Effector CD8-positive, alpha-beta T cell (primary cell): ENCODE results near the gene MFSD6.
"Not testable (repeated sequence)": the region's sequence is repeated elsewhere in the genome, so short reads cannot be mapped to it uniquely, and the experiment has no call there.

Experiments used
- DNase-seq: peaks from one replicate; lab custom pipeline; 2025; lab: John Stamatoyannopoulos, UW

Gene MFSD6

GRCh38 chr2:190501231-190501630, 93.1 kb downstream of the MFSD6 start:
- no peak for DNase-seq

GRCh38 chr2:190501702-190502407, 93.7 kb downstream of the MFSD6 start:
- DNase-seq: no peak

DNA sequence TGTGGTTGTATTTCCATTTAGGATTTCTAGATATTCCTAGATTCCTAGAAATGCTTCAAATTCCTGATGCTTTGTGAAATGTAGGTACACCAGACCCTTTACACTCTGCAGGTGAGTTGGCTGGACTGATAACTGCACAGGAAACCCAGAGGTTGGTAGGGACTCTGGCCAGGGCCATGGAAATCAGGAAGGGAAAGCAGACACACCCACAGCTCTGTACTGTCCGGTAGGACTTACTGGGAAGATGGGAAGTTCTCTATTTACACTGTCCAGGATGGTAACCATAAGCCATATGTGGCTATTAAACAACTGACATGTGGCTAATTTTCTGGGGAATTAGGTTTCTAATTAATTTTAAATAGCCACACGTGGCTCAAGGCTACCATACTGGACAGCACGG, 94.9 kb downstream of the MFSD6 start:
- DNase-seq: no peak

GRCh38 chr2:190504912-190505311, 96.8 kb downstream of the MFSD6 start:
- DNase-seq: no peak

- no peak for DNase-seq
Observed at GRCh38 chr2:190505696-190506095, 97.5 kb downstream of the MFSD6 start.

- no peak for DNase-seq
Observed at GRCh38 chr2:190506666-190507065, 98.5 kb downstream of the MFSD6 start.

DNA sequence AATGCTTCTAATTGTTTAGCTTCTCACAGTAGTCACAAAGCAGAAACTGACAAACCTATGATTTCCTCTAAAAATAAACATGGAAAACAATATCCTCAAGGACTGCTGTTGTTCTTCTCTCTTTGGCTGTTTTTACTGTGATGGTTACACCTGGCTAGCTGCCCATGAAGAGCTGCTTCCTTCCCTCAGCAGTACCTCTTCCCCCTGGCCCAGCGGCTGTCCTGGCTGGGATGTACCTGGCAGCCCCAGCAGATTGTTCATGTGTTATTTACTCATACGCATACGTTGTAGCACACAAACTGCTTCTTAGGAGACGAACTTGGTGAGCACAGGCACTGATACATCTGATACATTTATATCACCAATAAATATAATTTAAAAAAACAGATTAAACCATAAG, 99.0 kb downstream of the MFSD6 start:
- no peak for DNase-seq

DNA sequence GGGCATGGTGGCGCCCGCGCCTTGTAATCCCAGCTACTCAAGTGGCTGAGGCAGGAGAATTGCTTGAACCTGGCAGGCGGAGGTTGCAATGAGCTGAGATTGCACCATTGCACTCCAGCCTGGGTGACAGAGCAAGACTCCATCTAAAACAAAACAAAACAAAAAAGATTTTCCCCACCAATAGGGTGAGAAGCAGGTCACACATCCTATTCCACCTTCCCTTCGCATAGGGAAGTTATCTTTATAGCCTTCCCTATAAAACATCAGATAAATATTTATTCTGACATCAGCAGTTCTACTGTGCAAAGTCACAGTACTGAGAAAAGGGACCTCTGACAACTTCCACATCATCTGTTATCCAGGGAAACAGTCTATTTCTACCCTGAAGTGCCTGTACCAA, 101.7 kb downstream of the MFSD6 start:
- DNase-seq: not testable (repeated sequence)

GRCh38 chr2:190511104-190511503, 102.9 kb downstream of the MFSD6 start:
- no peak for DNase-seq

DNA sequence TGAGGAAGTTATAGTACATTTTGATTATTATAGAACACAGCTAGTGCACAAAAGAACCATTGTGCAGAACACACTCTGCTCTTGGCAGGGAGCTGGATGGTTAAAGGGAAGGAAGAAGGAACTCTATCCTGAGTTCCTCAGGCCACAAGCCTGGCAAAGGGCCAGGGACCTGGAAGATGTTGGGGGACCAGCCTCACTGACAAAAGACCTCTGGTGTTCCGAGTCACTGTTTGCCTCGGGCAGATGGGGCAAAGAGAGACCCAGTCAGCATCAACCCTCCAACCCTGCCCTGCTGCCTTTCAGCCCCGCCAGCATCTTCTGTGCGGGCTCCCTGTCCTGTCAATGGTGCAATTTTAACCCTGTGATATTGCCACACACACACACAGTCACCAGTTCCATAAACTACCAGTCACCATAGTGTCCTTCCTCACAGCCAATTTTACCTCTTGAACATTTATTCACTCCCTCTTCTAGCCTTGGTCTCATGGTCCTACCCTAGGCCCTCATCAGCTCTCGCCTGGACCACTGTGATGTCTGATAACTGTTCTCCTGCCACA, 104.5 kb downstream of the MFSD6 start:
- DNase-seq: no peak

GRCh38 chr2:190513877-190514276, 105.7 kb downstream of the MFSD6 start:
- DNase-seq: no peak

GRCh38 chr2:190514676-190515075, 106.5 kb downstream of the MFSD6 start:
- DNase-seq: no peak

DNA sequence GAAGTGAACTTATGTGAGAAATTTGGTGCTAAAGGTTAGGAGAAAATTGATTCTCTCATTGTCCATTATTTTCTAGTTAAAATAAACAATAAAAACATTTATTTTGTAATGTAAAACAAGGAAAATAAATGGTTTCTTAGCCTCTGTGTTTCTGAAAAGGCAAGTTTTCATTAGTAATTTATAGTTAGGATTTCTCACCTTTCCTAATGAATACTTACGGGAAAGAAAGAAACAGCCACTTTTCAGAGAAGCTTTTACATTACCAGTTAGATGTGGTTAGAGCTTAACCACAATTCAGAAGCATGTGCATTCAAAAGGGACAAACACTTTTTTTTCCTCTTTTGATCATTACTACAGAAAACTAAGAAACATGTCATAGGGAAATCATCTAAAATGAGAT, 107.5 kb downstream of the MFSD6 start:
- no peak for DNase-seq

DNA sequence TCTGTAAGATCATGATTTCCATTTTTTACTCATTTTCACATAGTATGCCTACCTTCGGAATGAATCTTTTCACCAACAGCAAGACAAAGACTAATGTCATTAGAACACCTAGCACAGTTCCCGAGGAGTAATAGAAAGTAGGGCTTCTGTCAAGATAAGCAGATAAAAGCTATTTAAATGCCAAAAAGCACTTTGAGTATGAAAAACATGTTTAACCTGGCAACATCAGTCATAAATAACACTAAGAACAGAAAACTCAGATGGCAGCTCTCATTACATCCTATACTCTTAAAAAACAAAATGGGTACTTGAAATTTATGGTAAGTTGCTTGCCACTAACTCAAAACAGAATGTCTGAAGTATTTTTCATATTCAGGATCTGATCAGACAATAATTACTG, 109.3 kb downstream of the MFSD6 start:
- DNase-seq: no peak

DNA sequence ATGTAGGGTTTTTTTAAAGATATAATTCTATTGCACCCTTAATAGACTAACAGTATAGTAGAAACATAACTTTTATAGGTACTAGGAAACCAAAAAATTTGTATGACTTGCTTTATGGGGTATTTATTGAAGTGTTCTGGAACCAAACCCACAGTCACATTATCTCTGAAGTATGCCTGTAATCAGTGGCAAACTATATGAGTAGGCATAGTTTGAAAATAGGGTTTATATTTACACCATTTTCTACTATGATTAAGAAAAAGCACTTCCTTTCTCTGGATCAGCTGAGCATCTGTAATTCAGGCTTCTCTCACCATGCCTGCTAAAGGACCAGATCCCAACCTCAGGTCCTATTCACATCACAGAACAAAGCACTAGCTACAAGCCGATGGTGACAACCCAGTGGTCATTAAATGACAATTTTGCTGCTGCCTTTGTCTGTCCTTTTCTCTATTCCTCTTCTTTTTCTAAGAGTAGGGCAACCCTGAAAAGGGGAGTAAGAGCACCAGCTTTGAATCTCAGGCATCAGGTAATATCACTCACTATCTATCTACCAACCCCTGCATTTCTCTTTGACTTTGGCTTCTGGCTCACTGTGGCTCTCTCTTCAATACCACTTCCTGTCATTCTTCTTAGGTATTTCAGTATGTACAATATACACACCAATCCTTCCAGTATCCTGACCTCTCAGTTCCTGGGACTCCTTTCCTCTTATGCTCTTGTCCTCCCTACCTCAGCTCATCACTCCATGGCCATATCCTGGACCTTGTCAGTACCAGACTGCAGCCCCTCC, 112.0 kb downstream of the MFSD6 start:
- no peak for DNase-seq

- no peak for DNase-seq
Observed at GRCh38 chr2:190524928-190525327, 116.8 kb downstream of the MFSD6 start.

DNA sequence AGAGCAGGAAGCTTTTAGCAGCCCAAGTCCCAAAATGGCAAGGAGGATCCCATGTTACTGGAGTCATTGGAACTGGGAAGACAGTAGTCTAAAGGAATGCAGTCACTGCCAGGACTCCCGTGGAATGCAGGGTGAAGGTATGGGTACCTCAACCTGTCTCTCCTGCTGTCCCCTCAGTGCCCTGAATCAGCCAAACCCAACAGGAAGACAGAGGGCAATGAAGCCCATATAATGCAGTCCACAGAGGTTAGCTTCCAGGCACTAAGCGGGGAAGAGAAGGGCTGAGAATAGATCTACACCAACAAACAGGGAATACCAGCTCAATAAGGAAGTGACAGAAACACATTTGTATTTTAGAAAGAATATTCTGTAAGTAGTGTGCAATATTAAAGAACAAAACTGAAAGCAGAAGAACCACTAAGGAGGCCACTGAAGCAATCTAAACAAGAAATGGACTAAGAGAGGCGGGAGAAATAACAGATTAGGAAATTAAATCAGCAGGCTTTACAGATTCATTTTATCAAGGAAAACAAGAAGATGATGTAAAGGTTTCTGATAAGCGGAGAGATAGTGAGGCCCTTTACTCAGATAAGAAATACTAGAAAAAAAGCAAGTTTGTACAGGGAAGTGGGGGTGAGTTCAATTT, 118.1 kb downstream of the MFSD6 start:
- DNase-seq: no peak

DNA sequence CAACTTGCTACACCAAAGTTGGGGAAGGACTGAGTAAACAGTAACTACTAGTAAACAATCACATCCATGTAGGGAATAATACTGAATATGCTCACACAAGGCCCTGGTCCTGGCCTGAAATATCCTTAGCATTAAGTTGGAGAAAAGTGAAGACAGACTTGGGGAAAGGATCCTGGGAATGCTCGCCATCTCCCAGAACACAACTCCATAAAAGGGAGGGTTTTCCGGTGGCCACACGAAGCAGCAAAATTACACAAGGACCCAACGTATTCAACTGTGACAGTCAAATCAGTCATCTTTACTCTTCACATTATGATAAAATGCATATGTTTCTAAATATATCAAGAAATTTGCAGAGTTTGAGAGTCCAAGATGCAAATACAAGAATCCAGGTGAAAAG, 119.1 kb downstream of the MFSD6 start:
- no peak for DNase-seq

DNA sequence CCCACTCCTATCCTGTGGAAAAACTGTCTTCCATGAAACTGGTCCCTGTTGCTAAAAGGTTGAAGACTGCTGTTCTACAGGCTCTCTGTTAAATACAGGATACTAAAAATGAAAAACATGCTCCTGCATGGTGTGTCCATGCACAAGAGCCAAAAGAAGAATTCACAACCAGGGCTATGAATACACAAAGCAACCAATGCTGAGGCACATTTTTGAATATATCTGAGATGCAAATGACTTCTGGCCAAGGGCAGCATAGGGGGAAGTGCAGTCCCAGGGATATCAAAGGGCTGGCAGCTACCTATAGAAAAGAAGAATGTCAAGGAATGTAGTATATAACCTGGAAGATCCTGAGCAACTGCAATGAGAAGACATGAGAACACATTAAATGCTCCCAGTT, 119.8 kb downstream of the MFSD6 start:
- no peak for DNase-seq

- DNase-seq: no peak
Observed at GRCh38 chr2:190528521-190529001, 120.4 kb downstream of the MFSD6 start.

- DNase-seq: no peak
Observed at GRCh38 chr2:190529486-190530247, 121.5 kb downstream of the MFSD6 start.
